HG03066 (cell line): ENCODE results near the gene CNTN4.

Experiments used
- ATAC-seq: cut with Tn5 transposase; IDR thresholded peaks from one replicate; pipeline ENCODE4 v1.9.1; 2021; ENCODE audit warnings: low read depth; ENCODE audit not compliant: unreplicated experiment

Gene CNTN4

DNA sequence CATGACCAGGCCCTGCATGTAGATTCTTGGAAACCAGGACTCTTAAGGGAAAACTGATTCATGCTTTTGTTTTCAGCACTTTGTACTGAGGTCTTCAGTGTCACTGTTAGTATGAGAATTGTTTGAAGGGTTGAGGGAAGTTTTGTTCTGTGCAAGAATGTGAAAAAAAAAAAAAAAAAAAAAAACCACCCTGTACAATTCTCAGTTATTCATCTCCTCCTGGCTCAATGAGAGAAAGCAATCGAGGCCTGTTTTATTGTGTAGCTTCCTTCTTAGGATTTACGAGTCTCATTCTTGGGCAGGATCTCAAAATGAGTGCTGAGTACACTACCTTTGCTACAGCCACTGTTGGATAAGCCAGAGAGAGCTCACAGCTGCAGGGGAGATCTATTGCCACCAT is 469.5 kb downstream of the CNTN4 start:
- no peak for ATAC-seq

DNA sequence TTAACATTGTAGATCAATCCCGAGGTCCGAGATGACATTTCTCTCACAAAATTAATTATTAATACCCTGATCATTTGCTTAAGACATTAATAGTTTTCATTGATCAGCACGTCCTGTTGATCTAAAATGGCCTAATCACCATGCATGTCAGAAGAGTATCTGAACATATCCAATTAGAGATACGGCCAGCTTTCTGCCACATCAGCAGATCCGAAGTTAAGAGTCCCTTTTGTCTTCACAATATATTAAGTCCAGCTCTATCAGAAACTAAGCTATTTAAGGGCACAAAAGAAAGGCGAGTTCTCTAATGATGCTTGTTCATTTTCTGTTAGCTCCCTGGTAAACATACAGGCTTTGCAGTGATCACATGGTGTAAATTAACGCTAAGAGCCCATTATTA is 470.3 kb downstream of the CNTN4 start:
- no peak for ATAC-seq

DNA sequence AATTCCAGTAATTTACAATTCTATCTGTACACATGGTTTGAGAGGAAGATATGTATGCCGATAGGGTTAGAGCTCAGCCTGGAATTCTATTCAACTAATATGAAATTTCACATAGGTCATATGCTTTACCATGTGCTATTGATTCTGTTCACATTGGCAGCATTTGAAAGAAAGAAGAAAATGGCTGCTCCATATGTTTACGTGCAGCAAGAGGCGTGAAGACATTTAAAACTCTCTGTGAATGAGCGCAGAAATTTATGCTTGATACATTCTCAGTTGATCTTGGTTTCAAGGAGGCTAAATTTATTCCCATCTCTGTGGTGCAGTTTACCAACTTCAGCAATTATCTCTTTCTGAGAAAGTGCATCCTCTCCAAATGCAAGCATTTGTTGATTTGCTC is 478.9 kb downstream of the CNTN4 start:
- ATAC-seq, result no peak

DNA sequence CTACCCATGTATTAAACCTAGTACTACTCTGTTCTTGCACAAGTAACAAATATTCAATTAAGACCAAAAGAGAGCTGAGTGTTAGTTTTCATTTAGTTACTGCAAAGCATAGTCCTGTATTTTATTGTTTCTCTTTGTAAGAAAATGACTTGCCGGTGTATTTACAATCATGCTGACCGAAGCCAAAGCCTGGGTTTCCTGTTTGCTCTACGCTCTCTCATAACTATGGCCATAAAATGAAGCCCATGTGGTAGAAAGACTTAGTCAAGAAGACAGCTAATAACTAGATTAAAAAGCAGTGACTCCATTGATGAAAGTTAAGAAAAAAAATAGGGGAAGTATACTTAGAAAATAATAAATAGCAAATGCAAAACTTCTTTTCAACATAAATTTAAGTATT is 479.9 kb downstream of the CNTN4 start:
- ATAC-seq, result no peak

DNA sequence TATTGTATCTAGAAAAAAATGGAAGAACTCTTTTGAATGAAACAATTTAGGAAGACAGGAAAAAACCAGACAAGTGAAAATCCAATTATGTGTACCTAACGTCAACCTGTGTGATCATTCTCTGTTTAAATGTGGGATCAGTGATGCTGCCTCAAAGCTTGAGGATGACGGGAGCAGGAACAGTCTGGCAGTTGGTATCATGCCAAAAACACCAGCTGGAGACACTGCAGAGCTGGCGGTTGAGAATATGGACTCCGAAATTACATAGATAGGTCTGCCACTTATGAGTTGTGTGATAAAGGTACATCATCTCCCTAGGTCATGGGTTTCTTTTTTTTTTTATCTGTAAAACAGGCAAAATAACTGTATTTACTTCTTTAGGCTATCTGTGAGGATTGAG is 480.5 kb downstream of the CNTN4 start:
- ATAC-seq, result no peak

DNA sequence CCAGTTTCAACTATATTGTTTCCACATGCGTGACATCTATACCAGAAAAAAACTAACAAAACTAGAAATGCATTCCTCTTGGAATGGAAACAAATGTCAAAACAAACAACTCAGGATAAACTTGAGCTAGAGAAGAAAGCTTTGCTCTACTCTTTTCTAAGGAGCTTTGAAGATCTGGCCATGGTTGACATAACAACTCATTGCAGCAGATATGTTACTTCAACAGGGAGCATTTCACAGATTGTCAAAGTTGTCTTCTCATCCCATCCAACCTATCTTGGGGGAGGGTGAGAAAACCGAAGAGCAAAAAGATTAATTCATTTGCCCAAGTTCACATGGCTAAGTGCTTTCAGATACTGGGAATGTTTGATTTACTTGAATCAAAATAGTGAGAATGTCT is 484.4 kb downstream of the CNTN4 start:
- ATAC-seq, result no peak

DNA sequence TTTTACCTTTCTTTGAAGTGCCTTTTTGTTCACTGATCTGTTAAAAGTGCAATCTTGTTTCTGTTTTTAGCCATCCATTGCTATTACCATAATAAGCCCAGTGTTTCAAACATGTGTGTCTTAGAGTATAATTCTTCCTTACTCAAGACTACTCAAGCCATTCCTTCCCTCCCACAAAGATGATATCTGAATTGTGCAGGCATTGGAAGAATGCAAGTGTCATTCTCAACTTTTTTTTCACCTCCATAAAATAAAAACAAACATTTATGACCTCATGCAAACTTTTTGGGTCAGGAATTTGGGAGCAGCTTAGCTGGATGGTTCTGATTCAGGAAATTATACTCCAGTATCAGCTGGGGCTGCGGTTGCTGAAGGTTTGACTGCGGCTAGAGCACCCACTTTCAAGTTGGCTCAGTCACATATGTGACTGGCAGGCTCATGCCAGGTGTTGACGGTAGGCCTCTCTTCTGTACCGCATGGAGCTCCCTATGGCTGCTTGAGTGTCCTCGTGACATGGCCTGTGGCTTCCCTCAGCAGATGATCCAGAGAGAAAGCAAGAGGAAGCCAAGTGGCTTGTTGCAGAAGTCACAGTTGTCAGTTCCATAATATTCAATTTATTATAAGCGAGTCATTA is 490.8 kb downstream of the CNTN4 start:
- ATAC-seq, result no peak

DNA sequence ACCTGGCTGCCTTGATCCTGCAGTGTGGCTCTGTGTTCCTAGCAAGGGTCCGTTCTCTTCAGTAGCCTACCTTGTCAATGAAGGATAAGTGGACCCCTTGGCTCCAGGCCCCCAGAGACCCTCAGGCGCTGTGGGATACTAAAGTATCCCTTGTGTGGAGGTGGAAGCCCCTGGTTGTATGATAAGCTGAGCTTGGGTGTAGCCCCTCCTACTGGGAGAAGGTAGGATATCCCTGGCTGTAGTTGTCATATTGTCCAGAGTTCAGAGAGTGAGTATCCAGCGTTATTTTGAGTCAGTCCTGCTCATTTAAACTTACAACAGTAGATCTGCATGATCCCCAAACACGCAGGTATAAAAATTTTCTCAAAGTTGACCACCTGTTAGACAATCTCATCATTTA is 496.8 kb downstream of the CNTN4 start:
- no peak for ATAC-seq

DNA sequence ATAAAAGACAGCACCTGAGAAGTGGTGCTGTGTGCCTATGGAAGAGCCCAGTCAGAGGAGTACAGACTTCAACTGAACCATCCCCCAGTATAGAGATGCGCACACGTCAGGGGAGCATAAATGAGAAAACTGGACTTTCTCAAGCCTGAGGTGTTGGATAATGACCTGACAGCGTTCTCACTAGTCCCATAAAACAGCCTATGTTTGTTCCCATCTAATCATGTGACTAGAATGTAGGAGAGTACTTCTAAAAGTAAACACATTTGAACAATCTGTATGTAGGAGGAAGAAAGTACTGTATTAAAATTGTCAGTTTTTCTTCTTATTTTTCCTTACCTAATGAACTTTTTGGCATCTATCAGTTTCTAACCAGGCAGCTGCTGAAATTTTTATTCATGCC is 498.9 kb downstream of the CNTN4 start:
- ATAC-seq, result no peak

DNA sequence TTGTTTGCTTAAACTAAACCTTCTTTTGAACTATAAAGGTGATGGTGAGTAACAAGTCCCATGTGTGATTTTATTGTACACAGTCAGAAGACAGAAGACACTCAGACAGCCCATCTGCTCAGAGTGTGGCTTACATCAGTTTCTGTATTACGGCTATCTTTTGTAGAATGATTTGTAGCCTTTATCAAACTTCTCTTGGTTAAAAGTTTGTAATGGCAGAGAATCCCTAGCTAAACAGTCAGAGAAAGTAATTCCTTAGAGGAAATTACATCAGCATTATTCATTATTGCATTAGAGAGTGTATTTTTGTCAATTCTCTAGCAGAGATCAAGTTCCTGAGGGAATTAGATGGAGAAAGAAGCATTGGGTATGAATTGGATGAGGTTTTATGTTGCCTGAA is 500.8 kb downstream of the CNTN4 start:
- no peak for ATAC-seq

DNA sequence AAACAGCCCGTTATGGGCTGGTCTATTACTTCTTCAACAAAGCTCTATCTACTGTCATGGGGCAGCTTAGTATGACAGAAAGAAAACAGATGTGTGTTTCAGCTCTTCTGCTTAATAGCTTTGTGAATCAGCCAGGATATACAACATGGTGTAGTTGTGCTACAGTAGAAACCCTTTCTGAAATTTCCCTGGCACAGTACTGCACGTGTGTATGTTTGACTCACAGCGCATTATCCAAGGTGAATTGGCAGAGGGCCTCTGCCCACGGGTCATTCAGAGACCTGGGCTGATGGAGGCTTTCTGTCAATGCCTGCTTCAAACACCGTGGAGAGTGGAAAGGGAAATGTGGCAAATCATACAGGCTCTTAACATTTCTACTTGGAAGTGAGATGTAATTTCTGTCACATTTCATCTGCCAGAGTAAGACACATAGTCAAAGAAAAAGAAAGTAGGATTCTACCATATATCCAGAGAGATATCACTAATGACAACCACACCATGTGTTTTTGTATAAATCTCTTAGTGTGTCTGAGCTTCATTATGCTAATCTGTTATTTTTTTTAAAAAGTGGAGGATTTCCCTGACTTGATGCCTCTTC is 505.1 kb downstream of the CNTN4 start:
- ATAC-seq, result no peak

DNA sequence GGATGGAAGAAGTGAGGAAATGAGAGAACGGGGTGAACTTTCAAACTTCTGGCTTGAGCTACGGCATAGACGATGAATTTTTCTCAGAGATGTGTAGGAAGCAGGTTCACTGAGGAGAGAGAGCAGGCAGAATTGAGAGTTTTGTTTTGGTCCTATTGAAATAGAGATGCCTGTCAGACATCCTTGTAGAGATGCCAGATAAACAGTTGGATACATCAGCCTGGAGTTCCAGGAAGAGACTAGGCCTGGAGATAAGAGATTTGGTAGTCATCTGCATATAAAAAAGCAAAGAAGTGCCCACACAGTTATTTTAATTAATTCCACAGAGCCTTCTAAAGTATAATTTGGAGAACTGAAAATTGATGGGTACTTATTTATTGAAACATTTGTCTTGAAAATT is 515.9 kb downstream of the CNTN4 start:
- no peak for ATAC-seq

DNA sequence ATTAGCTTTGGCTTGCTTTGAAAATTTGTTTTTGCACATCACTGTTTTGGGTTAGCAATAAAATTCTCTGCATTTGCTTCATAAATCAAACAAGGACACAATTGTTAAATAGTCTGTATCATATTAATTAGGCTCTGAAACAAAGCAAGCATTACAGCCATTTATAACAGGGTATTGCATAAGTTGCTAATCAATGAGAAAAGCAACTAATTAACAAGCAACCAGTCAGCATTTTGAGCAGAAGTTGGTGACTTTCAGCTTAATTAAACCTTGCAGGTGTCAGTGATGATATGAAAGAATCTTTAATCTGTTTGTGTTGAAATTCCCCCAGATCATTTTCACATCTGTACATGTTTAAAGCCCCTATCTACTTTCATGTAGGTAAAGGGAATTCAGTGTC is 516.4 kb downstream of the CNTN4 start:
- no peak for ATAC-seq

DNA sequence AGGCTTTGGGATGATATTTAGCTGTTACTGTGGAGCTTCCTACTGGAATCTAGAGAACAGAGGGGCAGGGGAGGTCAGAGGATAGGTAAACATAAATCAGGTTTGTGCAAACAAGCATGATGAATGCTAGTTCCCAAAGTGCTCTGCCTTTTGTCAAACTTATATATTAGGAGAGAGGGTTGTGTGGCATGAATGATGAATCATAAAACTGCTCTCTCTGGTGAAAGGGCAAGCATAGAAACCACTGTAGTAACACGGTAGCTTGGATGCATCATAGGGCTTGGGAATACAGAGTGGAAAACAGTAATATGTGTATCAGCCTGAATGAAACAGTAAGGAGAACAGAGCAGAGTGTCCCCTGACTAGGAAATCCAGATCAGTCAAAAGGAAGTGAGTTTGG is 524.8 kb downstream of the CNTN4 start:
- no peak for ATAC-seq

DNA sequence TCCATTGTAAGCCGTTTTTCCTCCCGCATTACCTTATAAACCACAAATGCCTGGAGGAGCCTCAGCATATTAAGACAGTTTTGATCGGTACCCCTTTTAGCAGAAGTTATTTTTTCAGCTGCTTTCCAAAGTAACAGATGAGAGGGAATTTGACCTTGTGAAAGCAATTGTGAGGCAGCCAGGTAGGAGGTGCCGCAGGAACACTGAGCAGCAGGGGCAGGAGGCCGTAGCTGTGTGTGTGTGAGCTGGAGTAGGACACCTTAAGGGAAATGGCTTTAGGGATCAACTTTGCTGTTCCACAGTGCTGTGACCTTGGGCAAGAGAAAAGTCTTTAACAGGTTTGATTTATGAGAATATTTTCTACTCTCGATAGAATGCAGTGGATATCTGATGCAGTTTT is 529.5 kb downstream of the CNTN4 start:
- ATAC-seq, result no peak

DNA sequence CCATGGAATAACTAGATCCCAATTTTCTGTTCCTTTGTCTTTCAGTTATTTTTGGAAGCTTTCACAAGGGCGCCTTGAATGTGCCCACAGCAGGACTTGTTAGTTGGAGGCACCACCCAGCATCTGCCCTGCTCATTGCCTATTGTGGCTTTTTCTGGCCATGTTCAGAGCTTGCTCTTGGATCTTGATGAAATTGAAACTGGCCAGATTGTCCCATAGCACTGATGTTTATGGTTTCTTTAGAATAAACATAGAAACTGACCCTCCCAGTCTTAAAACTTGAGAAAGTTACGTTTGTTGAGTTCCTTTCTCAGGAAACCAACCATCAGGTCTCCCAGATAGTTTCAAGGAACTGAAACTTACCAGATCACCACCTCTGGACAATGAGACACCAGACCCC is 536.8 kb downstream of the CNTN4 start:
- no peak for ATAC-seq

DNA sequence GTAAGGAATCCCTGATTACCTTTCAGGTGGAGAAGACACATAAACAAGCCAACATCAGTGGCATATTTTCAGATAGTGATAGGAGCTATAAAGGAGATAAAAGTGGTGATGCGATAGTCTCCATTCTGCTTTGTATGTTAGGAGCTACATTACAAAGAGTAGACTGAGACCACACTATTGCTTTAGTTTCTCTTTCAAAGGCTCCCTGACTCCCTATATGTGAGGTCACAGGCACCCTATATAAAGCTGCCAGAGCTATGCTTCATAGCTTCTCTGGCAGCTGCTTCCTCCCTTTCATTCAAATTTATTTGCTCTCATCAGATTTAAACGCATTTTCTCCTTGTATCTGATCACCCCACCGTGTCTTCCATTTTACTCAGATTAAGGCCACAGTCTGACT is 544.9 kb downstream of the CNTN4 start:
- ATAC-seq, result no peak

DNA sequence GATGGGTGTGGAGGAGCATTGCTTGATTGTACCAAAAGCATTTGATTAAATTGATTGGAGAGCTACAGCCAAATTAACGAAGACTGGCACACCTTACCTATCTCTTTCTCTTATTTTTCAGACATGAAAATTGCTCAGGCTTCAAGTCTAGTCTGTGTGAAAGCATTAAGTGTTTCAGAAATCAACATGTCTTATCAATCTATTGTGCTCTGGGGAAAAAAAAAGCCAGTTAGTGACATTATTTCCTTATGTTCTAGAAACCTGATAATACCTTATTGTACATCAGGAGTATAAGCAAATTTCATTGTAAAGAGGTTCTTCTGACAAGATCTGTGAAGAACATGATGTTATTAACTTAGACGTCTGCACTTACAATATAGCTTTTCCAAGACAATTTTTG is 546.3 kb downstream of the CNTN4 start:
- no peak for ATAC-seq

DNA sequence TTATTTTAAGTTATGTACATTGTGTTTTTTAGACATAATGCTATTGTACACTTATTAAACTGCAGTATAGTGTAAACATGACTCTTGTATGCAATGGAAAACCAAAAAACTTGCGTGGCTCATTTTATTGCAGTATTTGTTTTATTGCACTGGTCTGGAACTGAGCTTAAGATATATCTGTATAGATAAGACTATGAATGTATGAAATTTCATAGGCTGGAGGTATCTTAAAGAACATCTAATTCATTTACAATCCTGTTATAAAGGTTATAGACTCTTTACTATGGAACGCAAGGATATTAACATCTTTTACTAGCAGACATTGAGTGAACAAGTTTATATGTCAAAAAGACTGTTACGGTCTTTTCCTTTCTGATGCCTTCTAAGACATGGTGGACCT is 552.1 kb downstream of the CNTN4 start:
- ATAC-seq, result no peak

DNA sequence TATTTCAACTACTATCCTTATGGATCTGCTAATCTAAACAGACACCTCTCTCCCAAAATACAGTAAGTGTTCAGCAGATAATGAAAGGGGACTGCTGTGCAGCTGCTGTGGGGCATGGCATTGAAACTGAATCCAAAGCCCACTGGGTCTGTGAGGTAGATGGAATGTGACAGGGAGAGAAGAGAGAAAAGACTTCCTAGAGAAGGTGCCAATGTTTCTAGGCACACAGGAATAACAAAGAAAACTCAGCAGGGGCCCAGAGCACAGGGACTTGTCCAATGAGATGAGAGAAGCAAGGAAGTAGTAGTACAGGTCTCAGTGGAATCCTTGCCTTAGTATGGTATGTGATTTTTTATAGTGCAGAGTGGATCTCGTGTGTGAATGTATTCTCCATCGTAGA is 553.7 kb downstream of the CNTN4 start:
- ATAC-seq, result no peak

DNA sequence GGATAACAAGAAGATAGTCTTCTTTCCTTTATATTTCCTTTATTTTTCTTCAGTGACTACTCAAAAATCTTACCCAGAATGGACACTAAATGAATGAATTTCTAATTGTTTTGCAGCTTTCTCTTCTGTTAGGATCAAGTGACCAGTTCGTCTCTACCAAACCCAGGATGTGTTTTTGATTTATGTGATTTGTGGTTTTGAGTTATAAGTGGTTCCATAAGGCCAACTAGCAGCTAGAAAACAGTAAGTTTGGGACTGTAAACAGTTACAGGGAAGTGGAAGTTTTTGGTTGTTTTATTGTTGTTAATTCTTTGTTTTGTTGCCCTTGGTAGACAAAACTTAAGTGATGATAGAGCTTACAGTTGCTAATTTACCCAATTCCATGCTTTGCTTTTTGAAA is 555.0 kb downstream of the CNTN4 start:
- no peak for ATAC-seq

DNA sequence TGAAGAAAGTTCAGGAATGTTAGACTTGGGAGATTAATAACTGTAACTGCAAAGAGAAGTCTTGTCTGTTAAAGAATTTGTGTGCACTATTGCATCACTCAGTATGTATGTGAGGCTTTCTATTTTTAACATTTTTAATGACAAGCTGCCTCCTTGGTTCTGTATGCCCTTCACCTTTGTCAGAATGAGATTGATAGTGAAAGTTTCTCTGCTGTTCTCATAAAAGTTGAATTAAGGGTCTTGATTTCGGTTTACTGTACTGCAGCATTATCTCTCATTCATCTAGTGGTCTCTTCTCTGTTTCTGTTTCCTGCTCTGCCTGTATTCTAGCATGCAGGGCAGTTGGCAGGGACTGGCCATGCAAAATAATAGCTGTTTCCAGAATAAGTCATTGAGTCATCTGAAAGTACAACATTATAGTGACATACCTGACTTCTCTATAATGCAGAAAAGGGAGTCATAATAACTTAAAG is 556.6 kb downstream of the CNTN4 start:
- ATAC-seq, result no peak
